Heart right ventricle (tissue), 16 donors: ENCODE data around the gene TCF4. TPM values are rescaled to one million over a fixed set of nuclear protein-coding genes. Genes with fewer than 3 reads are reported as not detected.

Experiments used
- ATAC-seq, 8 donors: fragments of 200-7000 bp; cut with Tn5 transposase; one replicate each; pipeline ENCODE4 v1.9.1; 2020; ENCODE audit warnings: mild to moderate bottlenecking in 8 of 8, moderate library complexity in 8 of 8, moderate number of reproducible peaks in 1 of 8
- DNase-seq, 2 donors: peaks; one replicate each; pipeline ENCODE4 v3.0.0-alpha.2; 2020
- H3K27ac ChIP-seq, 10 donors: fragments of 200-600 bp; sonication (generic) in 2 of 10; one replicate each; pipeline versions ENCODE4 v1.5.0 to v1.8.0; 2020 to 2022; ENCODE audit warnings: mild to moderate bottlenecking in 3 of 10
- H3K27me3 ChIP-seq, 7 donors: fragments of 200-600 bp; one replicate each; pipeline ENCODE4 v1.8.0; 2021 to 2022; ENCODE audit warnings: mild to moderate bottlenecking in 2 of 7
- H3K36me3 ChIP-seq, 9 donors: fragments of 200-600 bp; sonication (generic) in 1 of 9; one replicate each; pipeline versions ENCODE4 v1.5.0 to v1.8.0; 2020 to 2022; ENCODE audit warnings: mild to moderate bottlenecking in 2 of 9
- H3K4me1 ChIP-seq, 9 donors: fragments of 200-600 bp; sonication (generic) in 1 of 9; one replicate each; pipeline versions ENCODE4 v1.5.0 to v1.8.0; 2020 to 2022; ENCODE audit warnings: mild to moderate bottlenecking in 4 of 9
- H3K4me3 ChIP-seq, 10 donors: fragments of 200-600 bp; sonication (generic) in 2 of 10; one replicate each; pipeline versions ENCODE4 v1.5.0 to v1.8.0; 2020 to 2022; ENCODE audit warnings: mild to moderate bottlenecking in 7 of 10, moderate library complexity in 2 of 10
- H3K9me3 ChIP-seq, 11 donors: fragments of 200-600 bp in 10 of 11; sonication (generic) in 2 of 11; one replicate each; pipeline versions ENCODE4 v1.5.0 to v1.8.0; 2013 to 2022; ENCODE audit warnings: mild to moderate bottlenecking in 2 of 11, control low read depth in 1 of 11, moderate library complexity in 1 of 11
- CTCF ChIP-seq, 9 donors: fragments of 200-600 bp; sonication (generic) in 2 of 9; IDR thresholded peaks; one replicate each; pipeline versions ENCODE4 v1.5.0 to v1.8.0; 2021 to 2022; ENCODE audit warnings: antibody characterized with exemption in 9 of 9, mild to moderate bottlenecking in 5 of 9, moderate library complexity in 1 of 9
- WGBS, 2 donors: extraction: QIAGEN DNeasy Blood & Tissue Kit; methylation state at CpG; one replicate each; pipeline ENCODE4 v1.1.7; 2013; ENCODE audit warnings: inconsistent platforms in 1 of 2; 5-methylcytosine and 5-hydroxymethylcytosine counted together
- intact Hi-C, 10 donors: fragments of 100-400 bp; cut with DNase I; formaldehyde crosslinking; loops; one replicate each; pipeline versions ENCODE4 v1.11.1 to v1.14.2; 2022
- polyA plus RNA-seq, 2 donors: library from polyadenylated mRNA; stranded (reverse); fragments of 200-250 nt; gene quantifications; one replicate each; pipeline ENCODE4 v1.2.3, GENCODE V29; 2013
- total RNA-seq, 10 donors: library from RNA; stranded (reverse); fragmentation: NEBNext Ultra II Directional in 3 of 10; extraction: Animal tissue kit (Norgen Biotek cat#: 25700) in 3 of 10; gene quantifications; one replicate each; pipeline versions ENCODE4 v1.2.1 to v1.2.4, GENCODE V29; 2021 to 2023
- donor health status: Arrhythmogenic right ventricular cardiomyopathy.
- donor health status: ischemic (EF 13 %, LVEDD 7.1; RV severe dilation, severe dysfunction).
- donor health status: healthy with polysubstance abuse.
- donor health status: DM: no; HTN: yes; CAD: no.
- donor health status: DM: no; HTN: no; CAD: no.
- donor health status: ischemic (EF 25% LVEDD 6.9; RV normal size, moderate dysfunction).
- donor health status: ischemic (EF 25% LVEDD 5.7; RV mildly dilated, moderate dysfunction).
- donor health status: healthy.
- donor health status: DM: yes; HTN: yes; CAD: no.
- donor health status: Ischemic cardiomyopathy.
- donor health status: ischemic (EF 35%, LVEDD 5.7; RV mildly dilated, moderate dysfunction).
- donor health status: nonischemic (EF 11% LVEDD 7.7; RV severe dilation, severe dysfunction).
- donor health status: DM: yes; HTN: yes; CAD: no.
- donor health status: PGD.
- donor health status: ischemic (EF 29% LVEDD 5.4; RV normal size, mild dysfunction).
- donor health status: nonischemic (EF 23%, LVEDD 6.1; RV moderate dilation, normal function).

TCF4 gene
- total and polyA plus RNA-seq, 12 donors: 12.6 to 90.1 (median 65.5) TPM

DNA sequence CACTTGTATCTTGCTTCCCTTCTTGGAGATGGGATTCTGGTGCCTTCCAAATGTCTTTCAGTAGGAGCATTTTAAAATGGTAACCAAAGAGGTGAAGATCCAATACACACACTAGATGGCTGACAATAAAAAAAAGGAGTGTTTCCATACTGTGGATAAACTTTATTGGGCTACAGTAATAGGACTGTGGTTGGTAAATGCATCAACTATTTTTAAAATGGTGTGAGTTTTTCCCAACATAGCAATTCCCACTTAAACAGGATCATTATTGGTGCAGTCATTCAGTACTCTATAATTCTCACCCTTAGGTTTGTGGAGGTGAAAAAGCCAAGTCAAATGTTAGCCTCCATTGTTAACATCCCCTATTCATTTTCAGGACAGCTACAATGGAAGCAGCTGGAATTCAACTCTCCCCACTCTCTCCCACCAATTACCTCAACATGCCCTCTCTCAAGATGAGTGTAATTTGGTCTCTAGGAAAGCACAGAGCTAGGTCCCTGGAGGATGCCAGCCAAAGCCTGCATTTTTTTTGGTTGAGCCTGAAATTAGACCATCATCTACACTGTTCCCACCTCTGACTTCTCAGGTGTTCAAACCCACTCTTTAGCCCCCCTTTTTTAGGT is 273.3 kb downstream of the TCF4 start:
- no peak for TF ChIP-seq CTCF (IDR thresholded peaks at IDR 0.05)
- no peak overlapping the region for H3K4me3 ChIP-seq
- H3K36me3 ChIP-seq: peaks cover 0 to 8% (median 0%) of the 10 kb centered on the region in 9 donors
- intact Hi-C loops: loop anchor here in 6 of 10 donors (5.0 to 10.0 kb wide), 4 partner anchors 50 to 80 kb away; no protein-coding TSS in a partner anchor
- H3K27me3 ChIP-seq: no peaks in the 10 kb centered on the region
- no peaks in the 10 kb centered on the region for H3K9me3 ChIP-seq
- peaks cover 2 to 89% (median 70%) of the 10 kb centered on the region in 9 donors for H3K4me1 ChIP-seq
- H3K27ac ChIP-seq: peak overlapping the region in 3 of 10 donors; percentile 3 to 23 (median 17)
- no peak for DNase-seq
- ATAC-seq: peak in 1 of 8 donors; percentile 28

- DNase-seq (no peak), ATAC-seq (no peak)
- peaks cover 0 to 10% (median 0%) of the 10 kb centered on the region in 9 donors for H3K36me3 ChIP-seq
- H3K9me3 ChIP-seq: no peaks in the 10 kb centered on the region
- H3K4me1 ChIP-seq: peaks cover 2 to 95% (median 77%) of the 10 kb centered on the region in 9 donors
- TF ChIP-seq CTCF (IDR thresholded peaks at IDR 0.05): no peak
- H3K27me3 ChIP-seq: no peaks in the 10 kb centered on the region
- WGBS, 2 donors: 45 to 58% methylated on average over 1 of the region's 1 CpG
- intact Hi-C loops: loop anchor here in 5 of 10 donors (10.0 kb wide), 3 partner anchors 49 to 79 kb away; no protein-coding TSS in a partner anchor
- peak overlapping the region in 2 of 10 donors; percentile 0 to 13 for H3K4me3 ChIP-seq
- H3K27ac ChIP-seq: peak overlapping the region in 1 of 10 donors; percentile 9
These were observed 274.0 kb downstream of the TCF4 start for GRCh38 chr18:55314031-55314430.

- H3K27ac ChIP-seq: peak overlapping the region in 1 of 10 donors; percentile 26
- intact Hi-C loops: loop anchor here in 5 of 10 donors (10.0 kb wide), 3 partner anchors 46 to 76 kb away; no protein-coding TSS in a partner anchor
- DNase-seq (no peak), ATAC-seq (no peak)
- no peaks in the 10 kb centered on the region for H3K9me3 ChIP-seq
- peaks cover 2 to 100% (median 90%) of the 10 kb centered on the region in 9 donors for H3K4me1 ChIP-seq
- H3K4me3 ChIP-seq: no peak overlapping the region
- no peaks in the 10 kb centered on the region for H3K27me3 ChIP-seq
- H3K36me3 ChIP-seq: peaks cover 0 to 10% (median 0%) of the 10 kb centered on the region in 9 donors
- TF ChIP-seq CTCF (IDR thresholded peaks at IDR 0.05): no peak
- 47 to 79% methylated on average over 2 of the region's 2 CpGs for WGBS, 2 donors
These were observed 277.1 kb downstream of the TCF4 start for GRCh38 chr18:55310863-55311262.

DNA sequence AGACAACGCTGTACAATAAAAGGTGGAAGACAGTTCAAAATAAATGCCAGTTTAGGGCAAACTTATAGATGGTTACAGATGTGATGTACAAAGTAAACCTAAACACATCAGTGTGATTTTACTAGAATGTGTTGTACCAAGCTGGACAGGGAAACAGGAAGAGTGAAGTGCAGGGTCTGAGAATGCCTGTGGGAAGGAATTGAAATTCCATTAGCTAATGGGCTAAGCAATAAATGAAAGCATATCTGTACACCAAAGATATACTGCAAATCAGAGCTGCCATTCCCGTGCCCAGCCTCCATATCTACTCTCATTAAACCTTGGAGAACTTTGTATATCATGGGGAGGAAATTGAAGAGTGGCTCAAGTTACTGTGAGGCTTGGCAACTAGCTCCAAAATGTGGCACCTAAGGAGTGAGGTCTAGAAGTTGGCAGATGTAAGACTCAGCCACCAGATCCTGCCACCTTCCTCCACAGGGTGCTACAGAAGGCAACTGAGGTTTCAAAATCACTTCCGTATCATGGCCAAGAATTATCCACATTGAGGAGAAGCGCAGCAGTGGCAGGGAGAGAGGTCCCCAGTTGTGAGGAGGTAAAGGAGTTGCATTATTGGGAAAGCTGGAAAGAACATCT is 277.8 kb downstream of the TCF4 start:
- no peak for TF ChIP-seq CTCF (IDR thresholded peaks at IDR 0.05)
- Histone ChIP-seq H3K27me3 (no peaks in the 10 kb centered on the region), H3K27ac (no peak overlapping the region), H3K4me1 (peaks cover 2 to 99% (median 85%) of the 10 kb centered on the region in 9 donors), H3K9me3 (no peaks in the 10 kb centered on the region), H3K4me3 (no peak overlapping the region), H3K36me3 (peaks cover 0 to 10% (median 0%) of the 10 kb centered on the region in 9 donors)
- WGBS, 2 donors: 76 to 83% methylated on average over 4 of the region's 4 CpGs
- ATAC-seq: peak in 1 of 8 donors; percentile 21
- DNase-seq: no peak
- intact Hi-C loops: loop anchor here in 5 of 10 donors (10.0 kb wide), 3 partner anchors 45 to 75 kb away; no protein-coding TSS in a partner anchor
